Hepatocyte (in vitro differentiated cells): ENCODE results near the gene MAST4. TPM values are rescaled to one million over a fixed set of nuclear protein-coding genes. Genes with fewer than 3 reads are reported as not detected.

Experiments
- DNase-seq: peaks from one replicate; pipeline ENCODE4 v3.0.0-alpha.2; 2016; ENCODE audit warnings: low spot score
- H2AFZ ChIP-seq: fragments of 200-600 bp; sonication (generic); 2 replicates; pipeline ENCODE4 v1.6.0; 2016; ENCODE audit warnings: antibody characterized with exemption, mild to moderate bottlenecking
- H3K27ac ChIP-seq: fragments of 200-600 bp; sonication (generic); 2 replicates; pipeline ENCODE4 v1.5.1; 2016; ENCODE audit warnings: mild to moderate bottlenecking
- H3K27me3 ChIP-seq: fragments of 200-600 bp; sonication (generic); 2 replicates; pipeline ENCODE4 v1.6.1; 2016
- H3K36me3 ChIP-seq: fragments of 200-600 bp; sonication (generic); replicated peaks from 2 replicates; pipeline ENCODE4 v1.5.1; 2016; ENCODE audit warnings: low read depth; ENCODE audit not compliant: insufficient read depth
- H3K4me1 ChIP-seq: fragments of 200-600 bp; sonication (generic); 2 replicates; pipeline ENCODE4 v1.5.1; 2016; ENCODE audit warnings: mild to moderate bottlenecking, moderate library complexity; ENCODE audit not compliant: insufficient read depth
- H3K4me2 ChIP-seq: fragments of 200-600 bp; sonication (generic); 2 replicates; pipeline ENCODE4 v1.6.0; 2016
- H3K4me3 ChIP-seq: fragments of 200-600 bp; sonication (generic); 2 replicates; pipeline ENCODE4 v1.5.1; 2016; ENCODE audit warnings: mild to moderate bottlenecking
- H3K79me2 ChIP-seq: fragments of 200-600 bp; sonication (generic); 2 replicates; pipeline ENCODE4 v1.6.0; 2017; ENCODE audit warnings: mild to moderate bottlenecking
- H3K9me2 ChIP-seq: fragments of 200-600 bp; sonication (generic); replicated peaks from 2 replicates; pipeline ENCODE4 v1.6.0; 2017; ENCODE audit warnings: mild to moderate bottlenecking; ENCODE audit not compliant: insufficient read depth
- H3K9me3 ChIP-seq: fragments of 200-600 bp; sonication (generic); 2 replicates; pipeline ENCODE4 v1.5.1; 2016; ENCODE audit warnings: low read depth, mild to moderate bottlenecking
- H4K20me1 ChIP-seq: fragments of 200-600 bp; sonication (generic); 2 replicates; pipeline ENCODE4 v1.6.0; 2016; ENCODE audit warnings: mild to moderate bottlenecking; ENCODE audit not compliant: insufficient read depth, poor library complexity, severe bottlenecking
- EZH2 ChIP-seq: fragments of 200-600 bp; sonication (generic); IDR thresholded peaks from 2 replicates; pipeline ENCODE4 v1.6.1; 2016; ENCODE audit warnings: antibody characterized with exemption, mild to moderate bottlenecking, borderline replicate concordance
- EZH2phosphoT487 ChIP-seq: fragments of 200-600 bp; sonication (generic); IDR thresholded peaks from one replicate; pipeline ENCODE4 v1.6.1; 2018; ENCODE audit warnings: antibody characterized with exemption, mild to moderate bottlenecking, low read depth, moderate library complexity; ENCODE audit not compliant: unreplicated experiment, severe bottlenecking
- WGBS: methylation state at CpG from one replicate; pipeline ENCODE4 v1.1.6; 2016; ENCODE audit warnings: low lambda C conversion rate; ENCODE audit errors: missing lambda C conversion rate; 5-methylcytosine and 5-hydroxymethylcytosine counted together
- polyA plus RNA-seq: library from polyadenylated mRNA; unstranded; fragments of >200 nt; fragmentation: Nextera tagmentation; extraction: Ambion mirVana; gene quantifications from 2 replicates; pipeline ENCODE4 v1.2.1, GENCODE V29; 2016
- total RNA-seq: library from RNA; depleted of rRNA; stranded (reverse); fragments of >200 nt; gene quantifications from 2 replicates; pipeline ENCODE4 v1.2.3, GENCODE V29; 2014
- TF ChIP-seq, protein P1 (sequence below): fragments of 200-600 bp; sonication (generic); IDR thresholded peaks from 2 replicates; pipeline ENCODE4 v1.5.1; 2016; ENCODE audit warnings: antibody characterized with exemption, mild to moderate bottlenecking; ENCODE audit not compliant: poor library complexity

MAST4 gene
- total and polyA plus RNA-seq, 2 experiments from 2014 or later = 11.7 to 13.2 TPM

DNA sequence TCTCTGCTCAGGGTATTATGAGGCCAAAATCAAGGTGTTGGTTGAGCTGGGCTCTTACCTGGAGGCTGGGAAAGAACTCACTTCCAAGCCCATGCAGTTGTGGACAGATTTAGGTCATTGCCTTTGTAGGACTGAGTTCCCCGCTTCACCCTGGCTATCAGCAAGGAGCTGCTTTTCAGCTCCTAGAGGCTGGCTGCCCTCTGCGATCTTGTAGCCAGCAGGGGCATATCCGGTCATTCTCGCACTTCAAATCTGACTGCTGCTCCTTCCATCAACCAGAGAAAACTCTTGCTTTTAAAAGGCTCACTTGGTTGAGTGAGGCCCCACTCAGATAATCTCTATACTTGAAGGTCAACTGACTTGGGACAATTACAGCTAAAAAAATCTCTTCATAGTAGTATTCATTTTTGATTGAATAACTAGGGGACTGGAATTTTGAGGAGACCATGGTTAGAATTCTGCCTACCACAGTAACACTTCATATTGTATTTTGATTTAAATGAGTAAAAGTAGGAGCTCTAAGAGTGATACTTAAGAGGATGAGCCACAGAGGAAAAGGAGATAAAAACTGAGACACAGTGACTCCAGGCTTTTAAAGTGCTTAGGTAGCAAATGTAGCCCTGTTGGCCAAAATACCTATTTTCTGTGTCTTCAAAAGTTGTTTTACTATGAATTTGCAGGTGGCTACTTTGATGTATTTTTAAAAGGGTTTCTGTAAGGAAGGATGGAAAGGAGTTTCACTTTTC, 463.0 kb downstream of the MAST4 start:
- no peaks in the 10 kb centered on the region for H4K20me1 ChIP-seq
- no peaks in the 10 kb centered on the region for H3K9me2 ChIP-seq
- WGBS = 60% methylated on average over 4 of the region's 4 CpGs
- H3K4me1 ChIP-seq = peaks cover 6% of the 10 kb centered on the region
- no peaks in the 10 kb centered on the region for H3K27me3 ChIP-seq
- no peak overlapping the region for H3K4me3 ChIP-seq
- no peaks in the 10 kb centered on the region for H3K9me3 ChIP-seq
- no peak overlapping the region for H2AFZ ChIP-seq
- no peak for TF ChIP-seq EZH2phosphoT487
- TF ChIP-seq EZH2 = no peak
- DNase-seq = no peak
- H3K79me2 ChIP-seq = peaks cover 41% of the 10 kb centered on the region
- no peak overlapping the region for H3K4me2 ChIP-seq
- H3K27ac ChIP-seq = no peak overlapping the region
- no peaks in the 10 kb centered on the region for H3K36me3 ChIP-seq

- no peaks in the 10 kb centered on the region for H3K9me2 ChIP-seq
- no peak for TF ChIP-seq EZH2
- no peaks in the 10 kb centered on the region for H3K9me3 ChIP-seq
- no peaks in the 10 kb centered on the region for H3K36me3 ChIP-seq
- H3K79me2 ChIP-seq = peaks cover 38% of the 10 kb centered on the region
- no peak overlapping the region for H2AFZ ChIP-seq
- H3K27me3 ChIP-seq = no peaks in the 10 kb centered on the region
- DNase-seq = no peak
- H3K4me2 ChIP-seq = no peak overlapping the region
- H4K20me1 ChIP-seq = no peaks in the 10 kb centered on the region
- WGBS = 74% methylated on average over 6 of the region's 6 CpGs
- H3K4me3 ChIP-seq = no peak overlapping the region
- H3K27ac ChIP-seq = no peak overlapping the region
- peaks cover 9% of the 10 kb centered on the region for H3K4me1 ChIP-seq
Observed at GRCh38 chr5:67059744-67060490, 463.7 kb downstream of the MAST4 start.

DNA sequence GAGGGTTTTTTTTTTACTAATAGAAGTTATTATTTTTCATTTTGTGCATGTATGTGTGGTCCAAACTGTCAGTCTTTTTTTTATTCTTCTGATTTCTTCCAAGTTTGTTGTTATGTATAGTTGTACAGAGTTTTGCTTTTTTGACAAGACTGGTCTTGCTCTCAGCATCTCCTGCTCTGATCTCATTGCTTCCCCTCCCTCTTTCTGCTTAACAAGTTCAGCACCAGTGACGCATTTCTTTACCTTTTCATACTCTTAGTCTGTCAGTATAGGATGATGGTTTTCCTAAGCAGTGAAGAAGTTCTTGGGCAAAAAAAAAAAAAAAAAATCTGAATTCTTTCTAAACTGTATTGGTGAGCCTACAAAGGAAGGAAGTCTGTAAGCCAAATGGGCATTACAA, 465.3 kb downstream of the MAST4 start:
- no peak overlapping the region for H3K4me2 ChIP-seq
- WGBS = 96% methylated on average over 1 of the region's 1 CpG
- DNase-seq = no peak

GRCh38 chr5:67063055-67063454, 466.9 kb downstream of the MAST4 start:
- TF ChIP-seq, protein P1, sequence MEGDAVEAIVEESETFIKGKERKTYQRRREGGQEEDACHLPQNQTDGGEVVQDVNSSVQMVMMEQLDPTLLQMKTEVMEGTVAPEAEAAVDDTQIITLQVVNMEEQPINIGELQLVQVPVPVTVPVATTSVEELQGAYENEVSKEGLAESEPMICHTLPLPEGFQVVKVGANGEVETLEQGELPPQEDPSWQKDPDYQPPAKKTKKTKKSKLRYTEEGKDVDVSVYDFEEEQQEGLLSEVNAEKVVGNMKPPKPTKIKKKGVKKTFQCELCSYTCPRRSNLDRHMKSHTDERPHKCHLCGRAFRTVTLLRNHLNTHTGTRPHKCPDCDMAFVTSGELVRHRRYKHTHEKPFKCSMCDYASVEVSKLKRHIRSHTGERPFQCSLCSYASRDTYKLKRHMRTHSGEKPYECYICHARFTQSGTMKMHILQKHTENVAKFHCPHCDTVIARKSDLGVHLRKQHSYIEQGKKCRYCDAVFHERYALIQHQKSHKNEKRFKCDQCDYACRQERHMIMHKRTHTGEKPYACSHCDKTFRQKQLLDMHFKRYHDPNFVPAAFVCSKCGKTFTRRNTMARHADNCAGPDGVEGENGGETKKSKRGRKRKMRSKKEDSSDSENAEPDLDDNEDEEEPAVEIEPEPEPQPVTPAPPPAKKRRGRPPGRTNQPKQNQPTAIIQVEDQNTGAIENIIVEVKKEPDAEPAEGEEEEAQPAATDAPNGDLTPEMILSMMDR = no peak
- TF ChIP-seq EZH2 (no peak), EZH2phosphoT487 (no peak)
- no peak overlapping the region for H3K27ac ChIP-seq
- whole genome bisulfite sequencing = 90% methylated on average over 3 of the region's 3 CpGs

More for the DNA sequence above, 465.3 kb downstream of the MAST4 start:
- H3K9me2 ChIP-seq = no peaks in the 10 kb centered on the region
- no peaks in the 10 kb centered on the region for H3K36me3 ChIP-seq
- H3K27ac ChIP-seq = no peak overlapping the region
- H3K79me2 ChIP-seq = peaks cover 40% of the 10 kb centered on the region
- no peaks in the 10 kb centered on the region for H3K27me3 ChIP-seq
- TF ChIP-seq EZH2 = no peak
- TF ChIP-seq, protein P1 = no peak
- TF ChIP-seq EZH2phosphoT487 = no peak
- H3K9me3 ChIP-seq = no peaks in the 10 kb centered on the region
- no peak overlapping the region for H3K4me3 ChIP-seq
- peaks cover 18% of the 10 kb centered on the region for H3K4me1 ChIP-seq
- H2AFZ ChIP-seq = no peak overlapping the region
- no peaks in the 10 kb centered on the region for H4K20me1 ChIP-seq

More at GRCh38 chr5:67063055-67063454, 466.9 kb downstream of the MAST4 start:
- Histone ChIP-seq H3K27me3 (no peaks in the 10 kb centered on the region), H4K20me1 (no peaks in the 10 kb centered on the region), H3K9me2 (no peaks in the 10 kb centered on the region), H2AFZ (no peak overlapping the region), H3K4me2 (no peak overlapping the region), H3K9me3 (no peaks in the 10 kb centered on the region), H3K4me3 (no peak overlapping the region), H3K36me3 (no peaks in the 10 kb centered on the region), H3K79me2 (peaks cover 48% of the 10 kb centered on the region), H3K4me1 (peaks cover 18% of the 10 kb centered on the region)
- DNase-seq = no peak
